Activated T-cell treated with anti-CD3 and anti-CD28 coated beads, Interleukin-2, amount 50 U/mL, for 48 hours (primary cell): ENCODE results near the gene IGSF23.
"Not testable (repeated sequence)": the region's sequence is repeated elsewhere in the genome, so short reads cannot be mapped to it uniquely, and the experiment has no call there.

Experiments used
- DNase-seq, 2 experiments: peaks; one replicate each; pipeline ENCODE4 v3.0.0-alpha.2; 2020

The IGSF23 gene

DNA sequence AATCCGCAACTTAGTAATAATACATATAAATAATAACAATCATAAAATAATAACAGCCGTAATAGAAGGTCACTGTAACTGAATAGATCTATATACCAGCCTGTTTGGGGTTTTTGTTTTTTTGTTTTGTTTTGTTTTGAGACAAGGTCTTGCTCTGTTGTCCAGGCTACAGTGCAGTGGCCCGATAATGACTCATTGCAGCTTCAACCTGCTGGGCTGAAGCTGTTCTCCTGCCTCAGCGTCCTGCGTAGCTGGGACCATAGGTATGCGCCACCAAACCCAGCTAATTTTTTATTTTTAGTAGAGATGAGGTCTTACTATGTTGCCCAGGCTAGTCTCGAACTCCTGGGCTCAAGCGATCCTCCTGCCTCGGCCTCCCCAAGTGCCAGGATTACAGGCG, 950 bp downstream of the IGSF23 start:
- DNase-seq: no peak

DNA sequence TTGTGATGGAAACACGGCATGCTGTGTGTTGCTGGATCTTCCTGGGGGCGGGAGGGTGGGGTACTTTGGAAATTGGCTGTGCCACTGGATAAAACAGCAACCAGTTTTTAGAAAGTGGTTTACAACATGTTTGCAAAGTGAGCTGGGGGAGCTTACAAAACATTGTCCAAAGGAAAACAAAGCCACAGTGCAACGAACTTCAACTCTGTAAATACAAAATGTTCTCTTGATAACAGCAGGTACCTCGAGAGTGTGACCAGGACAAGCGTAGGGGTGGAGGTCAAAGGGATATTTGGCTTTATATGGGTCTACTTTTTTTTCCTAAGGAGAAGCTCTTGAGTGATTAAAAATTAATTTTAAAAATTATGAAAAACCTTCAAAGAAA, 2.5 kb downstream of the IGSF23 start:
- no peak for DNase-seq

DNA sequence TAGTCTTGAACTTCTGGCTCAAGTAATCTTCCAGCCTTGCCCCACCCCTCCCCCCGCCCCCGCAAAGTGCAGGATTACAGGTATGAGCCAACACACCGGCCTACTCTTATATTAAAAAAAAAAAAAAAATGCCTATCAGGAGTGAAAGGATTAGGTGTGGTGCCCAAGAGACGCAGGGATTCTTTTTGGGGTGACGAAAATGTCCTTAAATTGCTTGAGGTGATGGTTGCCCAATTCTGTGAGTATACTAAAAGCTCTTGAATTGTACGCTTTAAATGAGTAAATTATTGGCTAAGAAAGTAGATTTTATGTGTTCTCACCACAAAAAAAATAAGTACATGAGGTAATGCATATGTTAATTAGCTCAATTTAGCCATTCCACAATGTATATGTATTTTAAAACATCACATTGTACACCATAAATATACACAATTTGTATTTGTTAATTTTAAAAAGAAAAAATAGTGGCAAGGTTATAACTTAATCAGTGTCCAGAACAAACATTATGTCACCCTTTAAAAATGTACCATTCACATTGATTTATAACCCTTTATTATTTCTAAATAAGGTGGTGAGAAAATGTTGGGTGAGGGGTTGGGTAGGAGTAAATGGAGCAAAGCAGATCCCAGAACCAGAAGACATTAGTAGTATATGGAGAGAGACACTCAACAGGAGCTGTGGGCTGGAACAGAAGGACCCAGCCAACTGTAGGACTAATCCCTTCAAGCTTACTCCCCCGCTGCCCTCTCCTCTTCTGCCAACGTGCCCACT, 3.9 kb downstream of the IGSF23 start:
- DNase-seq: no peak

DNA sequence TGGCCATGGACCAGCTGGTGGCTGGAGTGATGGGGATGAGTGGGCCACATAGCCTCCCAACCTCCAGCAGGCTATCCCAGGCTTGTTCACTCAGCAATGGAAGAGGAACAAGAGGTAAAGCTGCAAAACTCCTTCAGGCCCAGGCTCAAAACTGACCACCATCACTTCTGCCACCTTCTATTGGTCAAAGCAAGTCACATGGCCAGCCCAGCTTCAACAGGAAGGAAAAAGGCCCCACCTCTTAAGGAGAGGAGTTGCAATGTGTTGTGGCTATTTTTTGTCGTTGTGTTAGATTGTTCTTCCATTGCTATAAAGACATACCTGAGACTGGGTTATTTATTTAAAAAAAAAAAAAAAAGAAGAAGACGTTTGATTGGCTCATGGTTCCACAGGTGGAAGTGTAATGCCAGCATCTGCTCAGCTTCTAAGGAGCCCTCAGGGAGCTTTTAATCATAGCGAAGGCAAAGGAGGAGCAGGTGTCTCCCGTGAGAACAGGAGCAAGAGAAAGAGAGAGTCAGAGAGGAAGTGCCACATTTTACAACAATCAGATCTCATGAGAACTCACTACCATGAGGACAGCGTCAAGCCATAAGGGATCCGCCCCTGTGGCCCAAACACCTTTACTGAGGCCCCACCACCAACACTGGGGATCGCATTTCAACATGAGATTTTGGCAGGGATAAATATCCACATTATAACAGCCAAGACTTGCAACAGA, 5.4 kb downstream of the IGSF23 start:
- no peak for DNase-seq

DNA sequence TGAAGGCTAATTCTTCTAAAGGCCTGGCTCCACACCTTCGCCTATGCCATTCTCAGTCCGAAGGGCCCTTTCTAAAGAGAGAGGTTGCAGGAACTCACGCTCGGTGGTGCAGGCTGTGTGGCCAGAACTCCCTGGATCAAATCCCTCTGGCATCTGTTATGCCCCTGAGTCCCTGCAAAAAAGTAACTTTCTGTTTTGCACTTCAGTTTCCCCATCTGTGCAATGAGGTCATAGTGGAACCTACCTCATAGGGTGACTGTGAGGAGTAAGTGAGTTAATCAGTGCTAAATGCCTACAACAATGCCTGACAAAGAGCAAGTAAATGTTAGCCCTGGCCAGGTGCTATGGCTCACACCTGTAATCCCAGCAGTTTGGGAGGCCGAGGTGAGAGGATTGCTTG, 7.3 kb downstream of the IGSF23 start:
- DNase-seq: no peak

DNA sequence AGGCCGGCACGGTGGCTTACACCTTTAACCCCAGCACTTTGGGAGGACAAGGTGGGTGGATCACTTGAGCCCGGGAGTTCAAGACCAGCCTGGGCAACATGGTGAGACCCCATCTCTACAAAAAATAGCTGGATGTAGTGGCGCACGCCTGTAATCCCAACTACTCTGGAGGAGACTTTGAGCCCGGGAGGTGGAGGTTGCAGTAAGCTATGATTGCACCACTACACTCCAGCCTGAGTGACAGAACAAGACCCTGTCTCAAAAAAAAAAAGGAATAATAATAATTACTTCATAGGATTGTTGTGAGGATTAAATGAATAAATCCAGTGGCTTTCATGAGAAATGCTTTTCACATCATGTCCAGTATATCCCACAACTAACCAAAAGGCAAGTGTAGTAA, 8.0 kb downstream of the IGSF23 start:
- DNase-seq: no peak

DNA sequence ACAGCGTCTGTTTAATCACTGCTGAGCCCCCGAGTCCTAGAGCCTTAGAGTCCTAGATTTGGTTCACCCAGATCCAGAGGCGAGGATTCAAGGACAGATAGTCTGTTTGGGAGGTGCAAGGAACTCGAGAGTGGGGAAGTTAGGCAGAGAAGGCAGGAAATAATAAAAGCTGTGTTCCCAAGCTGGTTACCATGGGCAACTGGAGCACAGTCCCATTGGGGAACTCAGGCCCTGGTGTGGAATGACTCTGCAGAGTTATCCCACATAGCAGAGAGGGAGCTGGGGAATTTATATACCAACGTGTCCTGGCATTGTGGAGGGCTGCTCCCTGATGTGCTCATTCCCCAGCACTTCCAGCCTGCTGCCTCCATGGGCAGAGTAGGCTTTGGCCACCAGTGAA, 9.7 kb downstream of the IGSF23 start:
- no peak for DNase-seq

DNA sequence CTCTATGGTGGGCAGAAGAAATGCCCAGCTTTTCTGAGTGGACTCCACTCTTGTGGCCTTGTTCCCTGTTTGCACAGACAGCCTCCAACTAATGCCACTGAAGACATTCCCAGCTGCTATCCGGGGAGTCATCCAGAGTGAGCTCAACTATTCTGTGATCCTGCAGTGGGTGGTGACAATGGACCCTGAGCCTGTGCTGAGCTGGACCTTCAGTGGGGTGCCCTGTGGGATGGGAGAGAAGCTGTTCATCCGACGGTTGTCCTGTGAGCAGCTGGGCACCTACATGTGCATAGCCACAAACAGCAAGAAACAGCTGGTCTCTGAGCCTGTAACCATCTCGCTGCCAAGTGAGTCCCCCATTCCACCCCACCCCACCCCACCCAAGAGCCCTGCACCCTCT, 10.3 kb downstream of the IGSF23 start:
- no peak for DNase-seq

DNA sequence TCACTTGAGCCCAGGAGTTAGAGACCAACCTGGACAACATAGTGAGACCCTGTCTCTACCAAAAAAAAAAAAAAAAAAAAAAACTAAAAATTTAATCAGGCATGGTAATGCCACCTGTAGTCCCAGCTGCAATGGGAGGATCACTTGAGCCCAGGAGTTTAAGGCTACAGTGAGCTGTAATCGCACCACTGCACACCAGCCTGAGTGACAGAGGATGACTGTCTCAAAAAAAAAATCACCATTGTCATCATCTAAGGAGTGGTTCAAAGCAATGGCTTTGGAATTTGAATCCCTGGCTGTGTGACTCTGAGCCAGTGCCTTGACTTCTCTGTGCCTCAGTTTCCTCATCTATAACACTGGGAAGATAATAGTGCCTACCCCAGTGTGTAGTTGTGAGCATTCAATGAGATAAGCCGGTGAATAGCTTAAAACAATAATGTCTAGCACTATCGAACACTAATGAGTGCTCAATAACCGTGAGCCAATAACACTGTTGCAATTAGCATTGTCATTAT, 11.5 kb downstream of the IGSF23 start:
- no peak for DNase-seq

DNA sequence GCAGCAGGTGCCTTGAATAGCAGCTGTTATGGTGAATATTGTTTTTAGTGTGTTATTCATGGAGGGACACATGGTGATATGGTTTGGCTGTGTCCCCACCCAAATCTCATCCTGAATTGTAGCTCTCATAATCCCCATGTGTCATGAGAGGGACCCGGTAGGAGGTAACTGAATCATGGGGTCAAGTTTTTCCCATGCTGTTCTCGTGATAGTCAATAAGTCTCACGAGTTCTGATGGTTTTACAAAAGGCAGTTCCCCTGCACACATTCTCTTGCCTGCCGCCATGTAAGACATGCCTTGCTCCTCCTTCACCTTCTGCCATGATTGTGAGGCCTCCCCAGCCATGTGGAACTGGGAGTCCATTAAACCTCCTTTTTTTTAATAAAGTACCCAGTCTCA, 12.3 kb downstream of the IGSF23 start:
- not testable (repeated sequence) for DNase-seq

DNA sequence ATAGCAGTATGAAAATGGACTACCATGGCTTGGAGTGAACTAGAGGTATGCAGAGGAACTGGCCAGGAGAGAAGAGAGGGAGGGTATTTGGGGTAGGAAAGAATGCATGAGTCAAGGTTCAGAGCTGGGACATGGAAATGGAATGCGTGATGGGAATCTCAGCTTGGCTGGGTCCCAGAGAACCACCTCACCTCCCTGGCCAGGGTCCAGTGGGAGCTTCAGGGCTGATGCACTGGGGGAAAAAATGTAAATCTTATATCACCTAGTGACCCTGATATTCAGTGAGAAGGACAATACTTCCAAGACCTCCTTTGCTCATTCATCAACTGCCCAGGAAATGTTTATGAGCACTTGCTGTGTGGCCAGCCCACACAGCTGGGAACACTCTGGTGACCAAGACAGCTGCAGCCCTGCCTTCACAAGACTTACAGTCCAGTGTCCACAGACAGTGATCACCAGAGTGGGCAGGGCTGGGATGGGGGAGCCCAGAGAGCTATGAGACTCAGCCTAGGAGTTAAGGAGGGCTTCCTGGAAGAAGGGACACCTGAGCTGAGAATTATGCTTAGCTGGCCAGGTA, 12.8 kb downstream of the IGSF23 start:
- DNase-seq: no peak

DNA sequence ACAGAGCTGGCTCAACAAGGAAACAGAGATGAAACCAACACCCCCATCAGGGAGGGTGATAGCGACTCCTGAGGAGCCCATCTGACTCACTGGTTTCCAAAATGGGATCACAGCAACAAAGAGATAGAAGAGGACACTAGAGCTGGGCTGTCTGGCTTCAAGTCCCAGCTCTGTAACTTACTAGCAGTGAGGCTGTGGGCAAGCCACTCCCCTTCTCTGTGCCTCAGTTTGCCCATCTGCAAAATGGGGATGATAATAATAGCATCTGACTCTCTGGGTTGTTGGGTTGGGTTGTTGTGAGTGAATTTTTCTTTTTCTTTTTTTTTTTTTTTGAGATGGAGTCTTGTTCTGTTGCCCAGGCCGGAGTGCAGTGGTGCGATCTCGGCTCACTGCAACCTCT, 14.3 kb downstream of the IGSF23 start:
- no peak for DNase-seq

DNA sequence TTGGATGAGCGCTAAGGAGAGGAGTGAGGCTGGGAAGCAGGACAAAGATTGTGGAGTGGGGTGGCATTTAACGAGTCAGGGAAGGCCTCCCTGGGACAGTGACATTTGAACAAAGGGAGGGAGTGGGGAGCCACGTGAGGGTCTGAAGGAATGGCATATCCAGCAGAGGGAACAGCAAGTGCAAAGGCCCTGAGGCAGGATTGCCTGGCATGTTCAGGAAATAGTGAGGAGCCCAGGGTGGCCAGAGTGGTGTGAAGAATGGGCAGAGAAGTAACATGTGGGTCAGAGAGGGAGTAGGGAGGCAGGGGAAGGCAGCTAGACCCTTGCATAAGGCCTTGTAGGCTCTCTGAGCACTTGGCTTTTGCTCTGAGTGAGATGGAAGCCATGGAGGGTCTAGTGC, 15.4 kb downstream of the IGSF23 start:
- no peak for DNase-seq

DNA sequence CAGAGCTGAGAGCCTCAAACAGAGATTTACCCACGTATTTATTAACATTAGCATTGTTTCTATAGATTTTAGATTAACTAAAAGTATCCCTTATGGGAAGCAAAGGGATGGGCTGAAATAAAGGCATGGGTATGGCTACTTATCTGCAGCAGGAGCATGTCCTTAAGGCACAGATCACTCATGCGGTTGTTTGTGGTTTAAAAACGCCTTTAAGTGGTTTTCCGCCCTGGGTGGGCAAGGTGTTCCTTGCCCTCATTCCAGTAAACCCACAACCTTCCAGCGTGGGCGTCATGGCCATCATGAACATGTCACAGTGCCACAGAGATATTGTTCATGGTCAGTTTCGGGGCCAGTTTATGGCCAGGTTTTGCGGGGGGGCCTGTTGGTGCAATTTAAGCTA, 18.2 kb downstream of the IGSF23 start:
- DNase-seq: not testable (repeated sequence)

DNA sequence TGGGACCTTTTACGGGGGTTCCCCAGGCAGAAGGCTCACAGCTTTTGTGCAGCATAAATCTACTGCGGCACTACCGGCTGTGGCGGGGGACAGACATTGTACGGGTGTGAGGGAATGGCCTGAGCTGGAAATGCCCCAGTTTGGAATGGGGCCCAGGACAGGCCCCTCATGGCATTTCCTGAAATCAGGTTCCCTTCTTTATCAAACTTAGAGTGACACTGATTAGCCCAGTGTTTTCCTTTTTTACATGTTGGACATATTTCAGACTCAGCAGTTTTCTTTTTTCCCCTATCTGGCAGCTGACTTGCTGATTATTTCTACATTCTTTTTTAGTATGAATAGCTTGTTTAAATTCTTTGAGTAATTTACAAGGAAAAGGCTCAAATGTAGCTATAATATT, 20.7 kb downstream of the IGSF23 start:
- not testable (repeated sequence) for DNase-seq

DNA sequence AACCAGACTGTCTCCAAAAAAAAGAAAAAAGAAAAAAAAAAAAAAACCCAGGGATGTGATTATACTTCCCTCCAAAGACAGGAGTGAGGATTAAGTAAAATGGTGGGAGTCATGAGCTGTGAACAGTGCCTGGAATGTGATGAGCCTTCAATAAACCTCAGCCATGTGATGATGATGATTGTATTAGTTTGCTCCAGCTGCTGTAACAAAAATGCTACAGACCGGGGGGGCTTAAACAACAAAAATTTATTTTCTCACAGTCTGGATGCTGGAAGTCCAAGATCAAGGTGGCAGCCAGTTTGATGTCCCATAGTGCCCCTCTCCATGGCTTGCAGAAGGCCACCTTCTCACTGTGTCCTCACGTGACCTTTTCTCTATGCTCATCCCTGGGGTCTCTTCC, 21.4 kb downstream of the IGSF23 start:
- DNase-seq: no peak

DNA sequence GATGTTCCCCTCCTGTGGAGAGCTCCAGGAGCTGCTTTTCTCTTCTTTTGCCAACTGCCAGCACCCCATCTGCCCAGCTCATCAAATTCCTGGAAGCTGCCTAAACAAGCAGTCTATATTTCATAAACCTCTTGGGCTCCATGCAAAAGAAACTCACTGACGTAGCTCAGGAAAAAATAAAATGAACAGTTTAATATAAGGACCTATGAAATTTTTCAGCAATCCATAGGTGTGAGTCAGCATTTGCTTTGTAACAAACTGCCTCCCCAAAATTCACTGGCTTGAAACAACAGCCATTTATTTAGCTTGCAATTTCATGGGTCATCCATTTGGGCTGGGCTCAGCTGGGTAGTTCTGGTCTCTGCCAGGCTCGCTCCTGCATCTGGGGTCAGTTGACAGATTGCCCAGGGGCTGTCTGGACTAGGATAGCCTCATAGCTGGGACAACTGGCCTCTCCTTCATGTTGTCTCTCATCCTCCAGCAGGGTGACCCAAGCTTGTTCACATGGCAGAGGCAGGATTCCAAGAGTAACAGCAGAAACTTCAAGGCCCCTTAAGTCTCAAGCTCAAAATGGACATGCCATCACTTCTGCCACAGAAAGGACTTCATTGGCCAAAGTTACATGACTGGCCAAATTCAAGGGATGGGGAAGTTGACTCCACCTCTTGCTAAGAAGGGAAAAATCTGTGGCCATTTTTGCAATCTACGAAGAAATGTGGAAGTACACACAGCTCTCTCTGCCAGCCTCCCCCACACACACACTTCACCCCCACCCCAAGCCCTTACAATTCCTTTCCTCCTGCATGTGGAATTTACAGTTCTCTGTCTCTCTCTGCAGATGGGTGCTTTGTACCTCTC, 22.4 kb downstream of the IGSF23 start:
- no peak for DNase-seq

DNA sequence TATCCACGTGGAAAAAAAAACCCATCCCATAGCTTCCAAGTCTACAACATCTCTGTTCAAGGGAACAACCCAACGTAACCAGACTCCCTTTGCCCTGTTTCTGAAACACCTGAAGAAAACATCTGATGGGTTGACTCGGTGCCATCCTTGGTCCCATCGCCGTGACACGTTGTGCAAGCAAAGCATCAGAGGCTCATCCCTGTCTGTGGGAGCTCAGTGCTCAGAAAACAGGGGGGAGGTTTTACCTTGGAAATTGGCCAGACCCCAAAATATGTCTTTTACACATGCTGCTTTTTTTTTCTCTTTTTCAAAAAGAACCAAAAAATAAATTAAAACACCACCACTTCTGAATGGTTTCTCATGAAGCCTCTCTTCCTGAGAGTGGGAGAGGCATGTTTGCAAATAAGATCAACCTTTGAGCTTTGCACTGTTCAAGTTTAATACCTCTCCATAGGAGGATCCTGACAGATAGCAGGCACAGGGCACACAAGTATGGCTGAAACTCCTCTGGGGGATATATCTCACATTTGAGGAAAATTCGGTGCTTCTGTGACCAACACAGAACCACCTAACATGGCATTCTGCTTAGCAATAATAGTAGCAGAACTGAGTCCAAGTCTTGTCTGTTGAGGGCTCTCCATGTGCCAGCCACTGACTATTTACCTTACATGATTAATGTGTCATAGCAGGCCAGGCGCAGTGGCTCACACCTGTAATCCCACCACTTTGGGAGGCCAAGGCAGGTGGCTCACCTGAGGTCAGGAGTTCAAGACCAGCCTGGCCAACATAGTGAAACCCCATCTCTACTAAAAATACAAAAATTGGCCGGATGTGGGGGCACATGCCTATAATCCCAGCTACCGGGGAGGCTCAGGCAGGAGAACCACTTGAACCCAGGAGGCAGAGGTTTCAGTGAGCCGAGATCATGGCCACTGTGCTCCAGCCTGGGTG, 23.4 kb downstream of the IGSF23 start:
- DNase-seq: no peak

DNA sequence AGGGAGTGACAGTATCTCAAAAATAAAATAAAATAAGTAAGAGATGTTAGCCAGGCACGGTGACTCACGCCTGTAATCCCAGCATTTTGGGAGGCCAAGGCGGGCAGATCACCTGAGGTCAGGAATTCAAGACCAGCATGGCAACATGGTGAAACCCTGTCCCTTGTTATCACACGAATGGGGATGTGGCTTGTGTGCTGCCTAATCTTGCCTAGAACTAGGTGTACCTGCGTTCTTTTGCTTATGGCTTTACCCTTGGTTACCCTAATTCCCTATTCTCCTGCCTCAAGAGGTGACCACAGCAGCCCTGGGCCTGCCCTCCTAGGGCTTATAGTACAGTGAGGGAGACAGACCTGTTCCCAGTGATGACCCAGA, 24.0 kb downstream of the IGSF23 start:
- no peak for DNase-seq

DNA sequence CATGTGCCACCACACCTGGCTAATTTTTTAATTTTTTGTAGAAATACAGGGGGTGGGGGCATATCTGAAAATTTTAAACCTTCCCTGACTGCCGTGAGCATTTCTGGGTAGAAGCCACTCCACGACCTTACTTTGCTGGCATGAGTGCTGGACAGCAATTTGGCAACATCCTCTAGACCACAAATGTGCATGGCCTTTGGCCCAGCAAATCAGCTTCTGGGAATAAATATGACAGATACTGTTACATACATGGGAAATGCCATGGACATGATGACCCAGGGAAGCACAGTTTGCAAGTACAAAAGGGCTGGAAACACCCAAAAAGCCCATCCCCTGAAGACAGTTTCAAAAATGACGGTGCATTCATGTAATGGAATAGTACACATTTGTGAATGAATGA, 27.2 kb downstream of the IGSF23 start:
- DNase-seq: no peak

DNA sequence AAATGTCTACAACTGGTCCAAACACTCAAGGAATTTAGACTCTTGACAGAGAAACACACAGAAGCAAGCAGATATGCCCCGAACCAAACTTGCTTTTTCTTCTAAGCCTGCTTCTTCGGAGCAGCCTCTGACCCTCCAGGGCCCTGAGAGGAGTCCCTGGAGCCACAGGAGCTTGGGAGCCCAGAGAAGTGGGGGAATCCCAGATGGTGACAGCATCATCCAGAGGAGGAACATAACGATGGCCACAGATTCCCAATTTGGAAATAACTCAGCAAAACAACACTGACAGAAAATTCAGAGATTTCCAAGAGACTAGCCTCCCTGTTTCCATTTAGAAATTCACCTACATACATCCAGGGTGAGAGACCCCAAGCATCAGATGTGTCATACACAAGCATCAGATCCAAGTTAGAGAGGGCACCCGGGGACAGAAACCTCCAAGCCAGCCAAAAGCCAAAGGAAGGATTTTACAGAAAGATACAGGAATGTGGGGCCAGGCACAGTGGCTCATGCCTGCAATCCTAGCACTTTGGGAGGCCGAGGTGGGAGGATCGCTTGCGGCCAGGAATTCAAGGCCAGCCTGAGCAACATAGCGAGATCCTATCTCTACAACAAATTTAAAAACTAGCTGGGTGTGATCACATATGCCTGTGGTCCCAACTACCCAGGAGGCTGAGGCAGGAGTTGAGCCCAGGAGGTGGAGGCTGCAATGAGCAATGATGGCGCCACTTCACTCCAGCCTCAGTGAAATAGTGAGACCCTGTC, 28.3 kb downstream of the IGSF23 start:
- no peak for DNase-seq
